BLaER1 (cell line): ENCODE measurements around the gene BARX2.

Source experiments
- H3K27ac ChIP-seq: shearing (Covaris generic); formaldehyde crosslinking; 2 replicates; pipeline ENCODE4 v1.8.1; 2022
- H3K27me3 ChIP-seq: shearing (Covaris generic); formaldehyde crosslinking; 2 replicates; pipeline ENCODE4 v1.8.1; 2022
- H3K36me3 ChIP-seq: shearing (Covaris generic); formaldehyde crosslinking; 2 replicates; pipeline ENCODE4 v1.8.1; 2022
- H3K4me1 ChIP-seq: shearing (Covaris generic); formaldehyde crosslinking; 2 replicates; pipeline ENCODE4 v1.8.1; 2022
- H3K4me2 ChIP-seq: shearing (Covaris generic); formaldehyde crosslinking; 2 replicates; pipeline ENCODE4 v1.8.1; 2022
- H3K4me3 ChIP-seq: shearing (Covaris generic); formaldehyde crosslinking; 2 replicates; pipeline ENCODE4 v1.8.1; 2022
- H3K9ac ChIP-seq: shearing (Covaris generic); formaldehyde crosslinking; 2 replicates; pipeline ENCODE4 v1.8.1; 2022
- H3K9me3 ChIP-seq: shearing (Covaris generic); formaldehyde crosslinking; 2 replicates; pipeline ENCODE4 v1.8.1; 2022
- H4K20me1 ChIP-seq: shearing (Covaris generic); formaldehyde crosslinking; 2 replicates; pipeline ENCODE4 v1.8.1; 2022
- Cebpa-rat ChIP-seq: shearing (Covaris generic); IDR thresholded peaks from 2 replicates; pipeline ENCODE4 v1.8.1; 2022

BARX2 gene

GRCh38 chr11:129373489-129373953 lies 2.1 kb upstream of the BARX2 start:
- Histone ChIP-seq H3K27ac (no peak overlapping the region), H3K36me3 (no peaks in the 10 kb centered on the region), H3K9me3 (peaks cover 44% of the 10 kb centered on the region), H3K27me3 (peaks cover 92% of the 10 kb centered on the region), H4K20me1 (no peaks in the 10 kb centered on the region; the same call in 1 of the 2 replicates), H3K9ac (no peak overlapping the region), H3K4me3 (no peak overlapping the region), H3K4me2 (no peak overlapping the region), H3K4me1 (no peaks in the 10 kb centered on the region)
- no peak for TF ChIP-seq Cebpa-rat

GRCh38 chr11:129374081-129374992 lies 1.3 kb upstream of the BARX2 start:
- no peaks in the 10 kb centered on the region; the same call in 1 of the 2 replicates for H4K20me1 ChIP-seq
- H3K4me1 ChIP-seq: no peaks in the 10 kb centered on the region
- no peaks in the 10 kb centered on the region for H3K36me3 ChIP-seq
- H3K9me3 ChIP-seq: peaks cover 44% of the 10 kb centered on the region
- peaks cover 87% of the 10 kb centered on the region for H3K27me3 ChIP-seq
- H3K4me2 ChIP-seq: no peak overlapping the region
- H3K9ac ChIP-seq: no peak overlapping the region
- TF ChIP-seq Cebpa-rat: no peak
- no peak overlapping the region for H3K27ac ChIP-seq
- H3K4me3 ChIP-seq: no peak overlapping the region

GRCh38 chr11:129374993-129375750 lies 476 bp upstream of the BARX2 start:
- peaks cover 44% of the 10 kb centered on the region for H3K9me3 ChIP-seq
- no peak overlapping the region for H3K4me3 ChIP-seq
- no peaks in the 10 kb centered on the region for H3K4me1 ChIP-seq
- TF ChIP-seq Cebpa-rat: no peak
- no peaks in the 10 kb centered on the region; the same call in 1 of the 2 replicates for H4K20me1 ChIP-seq
- H3K36me3 ChIP-seq: no peaks in the 10 kb centered on the region
- H3K9ac ChIP-seq: no peak overlapping the region
- no peak overlapping the region for H3K27ac ChIP-seq
- no peak overlapping the region for H3K4me2 ChIP-seq
- peaks cover 80% of the 10 kb centered on the region for H3K27me3 ChIP-seq

- no peaks in the 10 kb centered on the region; the same call in 1 of the 2 replicates for H4K20me1 ChIP-seq
- no peaks in the 10 kb centered on the region for H3K36me3 ChIP-seq
- no peak overlapping the region for H3K4me2 ChIP-seq
- no peak overlapping the region for H3K4me3 ChIP-seq
- TF ChIP-seq Cebpa-rat: no peak
- no peak overlapping the region for H3K9ac ChIP-seq
- no peak overlapping the region for H3K27ac ChIP-seq
- peaks cover 44% of the 10 kb centered on the region for H3K9me3 ChIP-seq
- H3K27me3 ChIP-seq: peaks cover 64% of the 10 kb centered on the region
- H3K4me1 ChIP-seq: no peaks in the 10 kb centered on the region
These were observed 1.2 kb downstream of the BARX2 start for GRCh38 chr11:129376658-129377341.

- Histone ChIP-seq H3K4me3 (no peak overlapping the region), H3K36me3 (no peaks in the 10 kb centered on the region), H3K4me1 (no peaks in the 10 kb centered on the region), H3K4me2 (no peak overlapping the region), H3K27me3 (peaks cover 55% of the 10 kb centered on the region), H3K9ac (no peak overlapping the region), H3K9me3 (peaks cover 36% of the 10 kb centered on the region), H3K27ac (no peak overlapping the region), H4K20me1 (no peaks in the 10 kb centered on the region; the same call in 1 of the 2 replicates)
- TF ChIP-seq Cebpa-rat: no peak
These were observed 2.1 kb downstream of the BARX2 start for GRCh38 chr11:129377739-129378138.

- no peak overlapping the region for H3K4me3 ChIP-seq
- no peak for TF ChIP-seq Cebpa-rat
- H3K4me2 ChIP-seq: no peak overlapping the region
- no peak overlapping the region for H3K9ac ChIP-seq
- no peaks in the 10 kb centered on the region for H3K4me1 ChIP-seq
- peaks cover 28% of the 10 kb centered on the region for H3K27me3 ChIP-seq
- no peaks in the 10 kb centered on the region for H4K20me1 ChIP-seq
- H3K27ac ChIP-seq: no peak overlapping the region
- H3K9me3 ChIP-seq: peaks cover 9% of the 10 kb centered on the region
- H3K36me3 ChIP-seq: no peaks in the 10 kb centered on the region
These were observed 4.8 kb downstream of the BARX2 start for GRCh38 chr11:129380413-129380812.

GRCh38 chr11:129382583-129382982 lies 6.9 kb downstream of the BARX2 start:
- H3K36me3 ChIP-seq: no peaks in the 10 kb centered on the region
- no peaks in the 10 kb centered on the region for H3K4me1 ChIP-seq
- peaks cover 6% of the 10 kb centered on the region for H3K27me3 ChIP-seq
- no peak overlapping the region for H3K4me3 ChIP-seq
- TF ChIP-seq Cebpa-rat: no peak
- H3K27ac ChIP-seq: no peak overlapping the region
- H3K9ac ChIP-seq: no peak overlapping the region
- no peaks in the 10 kb centered on the region for H4K20me1 ChIP-seq
- no peaks in the 10 kb centered on the region for H3K9me3 ChIP-seq
- H3K4me2 ChIP-seq: no peak overlapping the region

- no peak for TF ChIP-seq Cebpa-rat
- Histone ChIP-seq H3K9ac (no peak overlapping the region), H3K4me2 (no peak overlapping the region), H3K4me3 (no peak overlapping the region), H3K4me1 (no peaks in the 10 kb centered on the region), H3K36me3 (no peaks in the 10 kb centered on the region), H3K27me3 (peaks cover 1% of the 10 kb centered on the region; the same call in 1 of the 2 replicates), H4K20me1 (no peaks in the 10 kb centered on the region), H3K27ac (no peak overlapping the region), H3K9me3 (no peaks in the 10 kb centered on the region)
These were observed 7.4 kb downstream of the BARX2 start for GRCh38 chr11:129383060-129383459.

- Histone ChIP-seq H3K9me3 (no peaks in the 10 kb centered on the region), H3K4me2 (no peak overlapping the region), H3K4me3 (no peak overlapping the region), H3K9ac (no peak overlapping the region), H3K4me1 (no peaks in the 10 kb centered on the region), H3K27me3 (no peaks in the 10 kb centered on the region), H4K20me1 (no peaks in the 10 kb centered on the region), H3K27ac (no peak overlapping the region), H3K36me3 (no peaks in the 10 kb centered on the region)
- TF ChIP-seq Cebpa-rat: no peak
These were observed 7.9 kb downstream of the BARX2 start for GRCh38 chr11:129383502-129383901.
